HepG2 (cell line): Measurements from ENCODE around the gene CST4. TPM values are rescaled to one million over a fixed set of nuclear protein-coding genes. Genes with fewer than 3 reads are reported as not detected.
A peak's percentile ranks its signal among the peaks of the same experiment; 100 is the strongest.

ENCODE experiments used
- ATF2 ChIP-seq: sonication (generic); formaldehyde crosslinking; IDR thresholded peaks from 2 replicates; pipeline ENCODE4 v1.4.0; 2020; ENCODE audit warnings: missing genetic modification reagents
- E2F2 ChIP-seq: sonication (generic); formaldehyde crosslinking; IDR thresholded peaks from 2 replicates; pipeline ENCODE4 v1.4.0; 2020; ENCODE audit warnings: missing genetic modification reagents, borderline replicate concordance
- ETS1 ChIP-seq: sonication (generic); formaldehyde crosslinking; IDR thresholded peaks from 2 replicates; pipeline ENCODE4 v1.4.0; 2020; ENCODE audit warnings: missing genetic modification reagents
- MYNN ChIP-seq: sonication (generic); formaldehyde crosslinking; IDR thresholded peaks from 2 replicates; pipeline ENCODE4 v1.4.0; 2020; ENCODE audit warnings: mild to moderate bottlenecking, low read depth, missing genetic modification reagents
- PRDM10 ChIP-seq: sonication (generic); formaldehyde crosslinking; IDR thresholded peaks from 2 replicates; pipeline ENCODE4 v1.4.0; 2020; ENCODE audit warnings: low read depth, missing genetic modification reagents
- SAFB2 ChIP-seq: sonication (generic); formaldehyde crosslinking; IDR thresholded peaks from 2 replicates; pipeline ENCODE4 v1.5.1; 2020; ENCODE audit warnings: missing genetic modification reagents, low read depth, mild to moderate bottlenecking, borderline replicate concordance
- TERF1 ChIP-seq: sonication (generic); formaldehyde crosslinking; IDR thresholded peaks from 2 replicates; pipeline ENCODE4 v1.8.0; 2022; ENCODE audit warnings: mild to moderate bottlenecking, missing genetic modification reagents, moderate library complexity
- ZFP36 ChIP-seq: fragments of 150-350 bp; IDR thresholded peaks from 2 replicates; pipeline ENCODE4 v1.6.1; 2018; ENCODE audit warnings: borderline replicate concordance, low read length, low read depth; ENCODE audit not compliant: partially characterized antibody
- ZNF512B ChIP-seq: sonication (generic); formaldehyde crosslinking; IDR thresholded peaks from 2 replicates; pipeline ENCODE4 v1.5.1; 2020; ENCODE audit warnings: missing genetic modification reagents, mild to moderate bottlenecking, borderline replicate concordance
- ZNF614 ChIP-seq: IDR thresholded peaks from 2 replicates; pipeline ENCODE4 v1.6.1; 2018; ENCODE audit warnings: missing biosample characterization, missing genetic modification reagents, inconsistent platforms, borderline replicate concordance
- ZNF670 ChIP-seq: sonication (generic); formaldehyde crosslinking; IDR thresholded peaks from 2 replicates; pipeline ENCODE4 v1.8.0; 2022; ENCODE audit warnings: mild to moderate bottlenecking, missing genetic modification reagents, borderline replicate concordance
- ZNF746 ChIP-seq: sonication (generic); formaldehyde crosslinking; IDR thresholded peaks from 2 replicates; pipeline ENCODE4 v1.8.0; 2022; ENCODE audit warnings: mild to moderate bottlenecking, missing genetic modification reagents
- ZUFSP ChIP-seq: sonication (generic); formaldehyde crosslinking; IDR thresholded peaks from 2 replicates; pipeline ENCODE4 v1.9.0; 2021; ENCODE audit warnings: missing genetic modification reagents, mild to moderate bottlenecking, borderline replicate concordance
- polyA plus RNA-seq, 8 experiments: library from polyadenylated mRNA; depleted of rRNA in 3 of 8; stranded (reverse) in 7 of 8; unstranded in 1 of 8; fragments of >200 nt; fragmentation: Illumina TruSeq in 4 of 8; extraction: Trizol in 4 of 8; gene quantifications; 2 replicates each; pipeline versions ENCODE4 v1.2.1 to v1.2.3, GENCODE V29; 2011 to 2016; ENCODE audit warnings: low read depth in 4 of 8, missing spikeins in 1 of 8, mixed read lengths in 1 of 8; ENCODE audit not compliant: insufficient read depth in 1 of 8
- total RNA-seq, 5 experiments: library from RNA; depleted of rRNA; stranded (reverse); fragments of >200 nt; fragmentation: Illumina TruSeq; extraction: Trizol; gene quantifications; 2 replicates each; pipeline ENCODE4 v1.2.3, GENCODE V29; 2016; ENCODE audit warnings: low read depth in 1 of 5

CST4 gene
- total and polyA plus RNA-seq, 2 of the 13 experiments (the other 11 are each of a cell fraction or from before 2014, with no cell fraction given): not detected

- TF ChIP-seq TERF1 (CRISPR knock-in tag) (peak; percentile 92; the same call in 1 of the 2 replicates), SAFB2 (no peak), ZNF670 (CRISPR knock-in tag) (0 out of 2 replicates have a peak, but pooled peaks have one; percentile 44), ZNF614 (CRISPR knock-in tag) (no peak), ATF2 (no peak), ETS1 (CRISPR knock-in tag) (no peak), PRDM10 (CRISPR knock-in tag) (no peak), ZNF512B (CRISPR knock-in tag) (no peak), ZFP36 (no peak), ZNF746 (CRISPR knock-in tag) (no peak), E2F2 (no peak), ZUFSP (CRISPR knock-in tag) (no peak), MYNN (CRISPR knock-in tag) (no peak)
Observed at GRCh38 chr20:23636182-23636907, 52.5 kb downstream of the CST4 start (continued).
